ENCODE results near the gene HNRNPM. TPM values are rescaled to one million over a fixed set of nuclear protein-coding genes. Genes with fewer than 3 reads are reported as not detected.

Gene HNRNPM
- total and polyA plus RNA-seq, 4 experiments from 2014 or later = 197 to 245 (median 203) TPM

- Histone ChIP-seq H3K4me3 (ENCODE audit: low read length in 2 of 2) (no peak overlapping the region), H3K9me3 (ENCODE audit: control insufficient read depth in 1 of 2, low read length in 2 of 2) (no peaks in the 10 kb centered on the region), H3K27me3 (ENCODE audit: insufficient read depth, low read length) (no peaks in the 10 kb centered on the region), H3K36me3 (ENCODE audit: insufficient read depth, low read length) (peaks cover 56% of the 10 kb centered on the region), H3K4me1 (ENCODE audit: insufficient read depth, low read length) (peaks cover 4% of the 10 kb centered on the region), H3K27ac (ENCODE audit: low read depth, low read length) (no peak overlapping the region)
- intact Hi-C loops (cut with micrococcal nuclease) = no loop called here
- Mint-ChIP-seq H3K4me1 (peaks cover 4 to 18% (median 15%) of the 10 kb centered on the region in 4 donors), H3K27ac (peak overlapping the region in 6 of 7 donors; percentile 61 to 83 (median 70)), H3K9me3 (no peaks in the 10 kb centered on the region), H3K27me3 (no peaks in the 10 kb centered on the region), H3K36me3 (peaks cover 43 to 50% of the 10 kb centered on the region in 2 donors), H3K4me3 (no peak overlapping the region)
- POLR2A ChIA-PET (ENCODE audit: partially characterized antibody) = interaction anchor here (0.6 to 13.8 kb wide), 2 partner anchors 12 to 54 kb away, joined by 3 to 122 read pairs; partner anchors contain the start of gene ZNF414
- no peak for DNase-seq
- CTCF ChIA-PET (ENCODE audit: partially characterized antibody) = interaction anchor here (0.9 to 2.5 kb wide), 3 partner anchors 10 to 52 kb away, joined by 3 to 9 read pairs (median 4); no protein-coding TSS in a partner anchor
Measured at GRCh38 chr19:8528500-8528899, 83.7 kb downstream of the HNRNPM start.

GRCh38 chr19:8529369-8530006 is 84.7 kb downstream of the HNRNPM start:
- no peaks in the 10 kb centered on the region for H3K27me3 ChIP-seq (ENCODE audit: insufficient read depth, low read length)
- H3K27me3 Mint-ChIP-seq = no peaks in the 10 kb centered on the region
- peaks cover 4% of the 10 kb centered on the region for H3K4me1 ChIP-seq (ENCODE audit: insufficient read depth, low read length)
- H3K36me3 Mint-ChIP-seq = peaks cover 45 to 52% of the 10 kb centered on the region in 2 donors
- peaks cover 56% of the 10 kb centered on the region for H3K36me3 ChIP-seq (ENCODE audit: insufficient read depth, low read length)
- CTCF ChIA-PET (ENCODE audit: partially characterized antibody) = interaction anchor here (2.2 kb wide), 1 partner anchor 11 kb away, joined by 4 read pairs; no protein-coding TSS in a partner anchor
- H3K4me3 ChIP-seq (ENCODE audit: low read length in 2 of 2) = no peak overlapping the region
- DNase-seq = no peak
- intact Hi-C loops (cut with micrococcal nuclease) = no loop called here
- H3K9me3 ChIP-seq (ENCODE audit: control insufficient read depth in 1 of 2, low read length in 2 of 2) = no peaks in the 10 kb centered on the region
- H3K4me1 Mint-ChIP-seq = peaks cover 3 to 18% (median 15%) of the 10 kb centered on the region in 4 donors
- POLR2A ChIA-PET (ENCODE audit: partially characterized antibody) = interaction anchor here (13.8 kb wide), 1 partner anchor 13 kb away, joined by 122 read pairs; the partner anchor contains the start of gene ZNF414
- H3K27ac Mint-ChIP-seq = peak overlapping the region in 6 of 7 donors; percentile 14 to 77 (median 68)
- no peak overlapping the region for H3K27ac ChIP-seq (ENCODE audit: low read depth, low read length)
- no peak overlapping the region for H3K4me3 Mint-ChIP-seq
- H3K9me3 Mint-ChIP-seq = no peaks in the 10 kb centered on the region

DNA sequence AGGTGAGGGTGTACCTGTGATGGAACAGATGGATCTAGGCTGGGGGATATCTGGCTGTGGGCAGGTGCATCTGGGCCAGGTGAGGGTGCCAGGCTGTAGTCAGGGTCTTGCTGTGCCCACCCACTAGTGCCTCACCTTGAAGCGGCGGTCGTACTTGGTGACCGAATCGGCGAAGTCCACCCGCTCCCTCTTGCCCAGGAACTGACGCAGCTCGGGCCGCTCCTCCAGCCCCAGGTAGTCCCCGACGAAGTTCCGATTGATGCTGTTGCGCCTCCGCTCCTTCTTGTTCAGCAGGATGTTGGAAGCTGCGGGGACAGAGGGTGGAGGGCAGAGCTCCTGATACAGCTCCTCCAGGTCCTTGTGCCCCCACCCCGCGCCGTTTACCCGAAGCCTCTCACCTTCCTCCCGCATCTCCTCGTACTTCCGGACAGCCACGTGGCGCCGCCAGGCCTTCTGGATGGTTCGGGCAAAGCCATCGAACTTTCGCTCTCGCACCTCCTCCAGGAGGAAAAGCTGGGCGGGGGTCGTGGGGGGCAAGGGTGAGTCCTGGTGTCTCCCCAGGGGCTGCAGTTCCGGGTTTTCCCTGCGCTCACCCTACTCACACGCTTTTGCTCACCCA is 85.4 kb downstream of the HNRNPM start:
- H3K27ac Mint-ChIP-seq = peak overlapping the region in 3 of 7 donors; percentile 14 to 75 (median 61)
- no peak for DNase-seq

DNA sequence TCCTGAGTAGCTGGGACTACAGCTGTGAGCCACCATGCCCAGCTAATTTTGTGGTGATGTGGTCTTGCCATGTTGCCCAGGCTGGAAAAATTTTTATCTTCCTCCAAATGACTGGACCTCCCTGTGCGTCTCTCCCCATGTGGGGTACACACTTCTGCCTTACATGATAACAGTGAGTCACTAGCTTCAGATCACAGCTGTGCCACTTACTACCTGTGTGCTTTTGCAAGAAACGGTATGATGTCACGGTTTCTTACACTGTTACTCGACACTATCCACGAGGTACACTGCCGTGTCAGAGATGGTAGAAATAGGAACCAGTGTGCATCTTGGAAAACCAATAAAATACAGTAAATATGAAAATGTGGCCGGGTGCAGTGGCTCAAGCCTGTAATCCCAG is 86.7 kb downstream of the HNRNPM start:
- Mint-ChIP-seq H3K4me3 (no peak overlapping the region), H3K27ac (peak overlapping the region in 2 of 7 donors; percentile 37 to 48), H3K9me3 (peaks cover 0 to 2% (median 0%) of the 10 kb centered on the region in 8 donors), H3K27me3 (no peaks in the 10 kb centered on the region), H3K4me1 (peaks cover 1 to 18% (median 15%) of the 10 kb centered on the region in 4 donors), H3K36me3 (peaks cover 53 to 60% of the 10 kb centered on the region in 2 donors)
- peaks cover 45% of the 10 kb centered on the region for H3K36me3 ChIP-seq (ENCODE audit: insufficient read depth, low read length)
- intact Hi-C loops (cut with micrococcal nuclease) = no loop called here
- ChIA-PET POLR2A (ENCODE audit: partially characterized antibody) (interaction anchor here (0.7 to 13.8 kb wide), 2 partner anchors 15 to 44 kb away, joined by 3 to 122 read pairs; partner anchors contain the start of gene ZNF414), CTCF (ENCODE audit: partially characterized antibody) (interaction anchor here (1.4 kb wide), 1 partner anchor 48 kb away, joined by 9 read pairs; no protein-coding TSS in a partner anchor)
- H3K9me3 ChIP-seq (ENCODE audit: control insufficient read depth in 1 of 2, low read length in 2 of 2) = no peaks in the 10 kb centered on the region
- H3K4me3 ChIP-seq (ENCODE audit: low read length in 2 of 2) = no peak overlapping the region
- DNase-seq = no peak
- peaks cover 4% of the 10 kb centered on the region for H3K4me1 ChIP-seq (ENCODE audit: insufficient read depth, low read length)
- no peaks in the 10 kb centered on the region for H3K27me3 ChIP-seq (ENCODE audit: insufficient read depth, low read length)
- no peak overlapping the region for H3K27ac ChIP-seq (ENCODE audit: low read depth, low read length)

More for the DNA sequence above, 85.4 kb downstream of the HNRNPM start:
- H3K4me3 ChIP-seq (ENCODE audit: low read length in 2 of 2) = no peak overlapping the region
- H3K9me3 Mint-ChIP-seq = no peaks in the 10 kb centered on the region
- H3K4me1 ChIP-seq (ENCODE audit: insufficient read depth, low read length) = peaks cover 4% of the 10 kb centered on the region
- H3K36me3 Mint-ChIP-seq = peaks cover 44 to 49% of the 10 kb centered on the region in 2 donors
- H3K27ac ChIP-seq (ENCODE audit: low read depth, low read length) = no peak overlapping the region
- CTCF ChIA-PET (ENCODE audit: partially characterized antibody) = interaction anchor here (1.4 kb wide), 1 partner anchor 49 kb away, joined by 9 read pairs; no protein-coding TSS in a partner anchor
- H3K36me3 ChIP-seq (ENCODE audit: insufficient read depth, low read length) = peaks cover 49% of the 10 kb centered on the region
- H3K27me3 Mint-ChIP-seq = no peaks in the 10 kb centered on the region
- POLR2A ChIA-PET (ENCODE audit: partially characterized antibody) = interaction anchor here (13.8 kb wide), 1 partner anchor 14 kb away, joined by 122 read pairs; the partner anchor contains the start of gene ZNF414
- H3K9me3 ChIP-seq (ENCODE audit: control insufficient read depth in 1 of 2, low read length in 2 of 2) = no peaks in the 10 kb centered on the region
- H3K27me3 ChIP-seq (ENCODE audit: insufficient read depth, low read length) = no peaks in the 10 kb centered on the region
- peaks cover 1 to 18% (median 14%) of the 10 kb centered on the region in 4 donors for H3K4me1 Mint-ChIP-seq
- intact Hi-C loops (cut with micrococcal nuclease) = no loop called here
- H3K4me3 Mint-ChIP-seq = no peak overlapping the region

- no peak for DNase-seq
- H3K36me3 Mint-ChIP-seq = peaks cover 55 to 60% of the 10 kb centered on the region in 2 donors
- H3K27me3 Mint-ChIP-seq = no peaks in the 10 kb centered on the region
- peaks cover 1 to 18% (median 14%) of the 10 kb centered on the region in 4 donors for H3K4me1 Mint-ChIP-seq
- Histone ChIP-seq H3K9me3 (ENCODE audit: control insufficient read depth in 1 of 2, low read length in 2 of 2) (no peaks in the 10 kb centered on the region), H3K27ac (ENCODE audit: low read depth, low read length) (no peak overlapping the region), H3K4me3 (ENCODE audit: low read length in 2 of 2) (no peak overlapping the region), H3K36me3 (ENCODE audit: insufficient read depth, low read length) (peaks cover 44% of the 10 kb centered on the region), H3K27me3 (ENCODE audit: insufficient read depth, low read length) (no peaks in the 10 kb centered on the region), H3K4me1 (ENCODE audit: insufficient read depth, low read length) (peaks cover 4% of the 10 kb centered on the region)
- H3K4me3 Mint-ChIP-seq = no peak overlapping the region
- intact Hi-C loops (cut with micrococcal nuclease) = no loop called here
- peak overlapping the region in 4 of 7 donors; percentile 21 to 79 (median 64) for H3K27ac Mint-ChIP-seq
- H3K9me3 Mint-ChIP-seq = peaks cover 0 to 2% (median 0%) of the 10 kb centered on the region in 8 donors
- POLR2A ChIA-PET (ENCODE audit: partially characterized antibody) = interaction anchor here (13.8 kb wide), 1 partner anchor 16 kb away, joined by 122 read pairs; the partner anchor contains the start of gene ZNF414
- CTCF ChIA-PET (ENCODE audit: partially characterized antibody) = interaction anchor here (0.8 kb wide), 1 partner anchor 46 kb away, joined by 6 read pairs; no protein-coding TSS in a partner anchor
Measured at GRCh38 chr19:8532225-8532624, 87.5 kb downstream of the HNRNPM start.

DNA sequence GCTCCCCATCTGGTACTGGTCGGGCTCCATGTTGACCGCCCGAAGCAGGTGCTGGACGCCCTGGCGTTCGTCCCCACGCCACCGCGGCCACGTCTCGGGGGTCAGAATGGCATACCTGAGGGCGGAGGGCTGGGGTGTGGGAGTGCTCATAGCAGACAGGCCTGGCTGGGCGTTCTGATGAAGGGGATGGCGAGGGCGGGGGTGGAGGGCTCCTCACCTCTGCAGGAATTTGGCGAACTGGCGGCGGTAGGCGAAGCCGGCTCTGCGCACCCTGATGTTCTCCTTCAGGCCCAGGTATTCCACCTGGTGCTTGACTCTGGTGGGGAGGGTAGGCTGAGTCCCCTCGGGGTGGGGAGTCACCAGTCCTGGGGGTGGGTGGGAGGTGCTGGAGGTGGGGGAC is 91.5 kb downstream of the HNRNPM start:
- Mint-ChIP-seq H3K4me1 (peaks cover 0 to 6% (median 1%) of the 10 kb centered on the region in 4 donors), H3K27me3 (no peaks in the 10 kb centered on the region), H3K4me3 (no peak overlapping the region), H3K9me3 (peaks cover 0 to 2% (median 0%) of the 10 kb centered on the region in 8 donors), H3K36me3 (peaks cover 37 to 51% of the 10 kb centered on the region in 2 donors), H3K27ac (peak overlapping the region in 4 of 7 donors; percentile 23 to 89 (median 34))
- no peak overlapping the region for H3K27ac ChIP-seq (ENCODE audit: low read depth, low read length)
- no peaks in the 10 kb centered on the region for H3K27me3 ChIP-seq (ENCODE audit: insufficient read depth, low read length)
- no peaks in the 10 kb centered on the region for H3K4me1 ChIP-seq (ENCODE audit: insufficient read depth, low read length)
- H3K36me3 ChIP-seq (ENCODE audit: insufficient read depth, low read length) = peaks cover 23% of the 10 kb centered on the region
- CTCF ChIA-PET (ENCODE audit: partially characterized antibody) = no interaction called here
- POLR2A ChIA-PET (ENCODE audit: partially characterized antibody) = no interaction called here
- no peaks in the 10 kb centered on the region for H3K9me3 ChIP-seq (ENCODE audit: control insufficient read depth in 1 of 2, low read length in 2 of 2)
- intact Hi-C loops (cut with micrococcal nuclease) = no loop called here
- no peak for DNase-seq
- H3K4me3 ChIP-seq (ENCODE audit: low read length in 2 of 2) = no peak overlapping the region

GRCh38 chr19:8537099-8537498 is 92.3 kb downstream of the HNRNPM start:
- Histone ChIP-seq H3K27ac (ENCODE audit: low read depth, low read length) (no peak overlapping the region), H3K27me3 (ENCODE audit: insufficient read depth, low read length) (no peaks in the 10 kb centered on the region), H3K4me1 (ENCODE audit: insufficient read depth, low read length) (no peaks in the 10 kb centered on the region), H3K9me3 (ENCODE audit: control insufficient read depth in 1 of 2, low read length in 2 of 2) (no peaks in the 10 kb centered on the region), H3K4me3 (ENCODE audit: low read length in 2 of 2) (no peak overlapping the region), H3K36me3 (ENCODE audit: insufficient read depth, low read length) (peaks cover 27% of the 10 kb centered on the region)
- POLR2A ChIA-PET (ENCODE audit: partially characterized antibody) = interaction anchor here (1.1 to 1.3 kb wide), 3 partner anchors 19 to 32 kb away, joined by 4 to 5 read pairs (median 5); partner anchors contain the start of gene ZNF414
- DNase-seq = no peak
- H3K4me1 Mint-ChIP-seq = peaks cover 0 to 5% (median 1%) of the 10 kb centered on the region in 4 donors
- intact Hi-C loops (cut with micrococcal nuclease) = no loop called here
- H3K36me3 Mint-ChIP-seq = peaks cover 36 to 50% of the 10 kb centered on the region in 2 donors
- no peaks in the 10 kb centered on the region for H3K27me3 Mint-ChIP-seq
- H3K9me3 Mint-ChIP-seq = peaks cover 0 to 2% (median 0%) of the 10 kb centered on the region in 8 donors
- peak overlapping the region in 3 of 7 donors; percentile 37 to 62 (median 60) for H3K27ac Mint-ChIP-seq
- H3K4me3 Mint-ChIP-seq = no peak overlapping the region
- CTCF ChIA-PET (ENCODE audit: partially characterized antibody) = no interaction called here
